HL-60 (cell line): Measurements from ENCODE around the gene MPST.

Source experiments
- DNase-seq, 2 experiments: peaks; one replicate each; pipeline ENCODE4 v3.0.0-alpha.2; 2010 to 2020; ENCODE audit warnings: low read depth in 1 of 2, low spot score in 1 of 2
- H3K27ac ChIP-seq: fragments of 250-450 bp; sonication (Bioruptor Pico); replicated peaks from 2 replicates; pipeline ENCODE4 v1.5.1; 2020; ENCODE audit warnings: mild to moderate bottlenecking, moderate library complexity
- H3K27me3 ChIP-seq: fragments of 250-450 bp; sonication (Bioruptor Pico); 2 replicates; pipeline ENCODE4 v1.5.1; 2021; ENCODE audit warnings: mild to moderate bottlenecking, moderate library complexity; ENCODE audit not compliant: insufficient read depth, poor library complexity, severe bottlenecking
- H3K4me3 ChIP-seq: replicated peaks from 2 replicates; pipeline ENCODE4 v1.5.1; 2011; ENCODE audit warnings: mild to moderate bottlenecking, control low read depth, low read length; ENCODE audit not compliant: insufficient read depth
- GABPA ChIP-seq: IDR thresholded peaks from 2 replicates; pipeline ENCODE4 v1.6.1; 2012; ENCODE audit warnings: low read depth
- POLR2AphosphoS5 ChIP-seq: IDR thresholded peaks from 2 replicates; pipeline ENCODE4 v1.6.1; 2012; ENCODE audit warnings: low read depth
- SPI1 ChIP-seq: IDR thresholded peaks from 2 replicates; pipeline ENCODE4 v1.6.1; 2012; ENCODE audit warnings: low read depth, mild to moderate bottlenecking, borderline replicate concordance
- TF ChIP-seq, protein P1 (sequence below): IDR thresholded peaks from one replicate; pipeline ENCODE4 v1.5.1; 2011; ENCODE audit warnings: low read length, control low read depth, inconsistent platforms; ENCODE audit not compliant: insufficient read depth
- TF ChIP-seq, protein P2 (sequence below): IDR thresholded peaks from 2 replicates; pipeline ENCODE4 v1.6.1; 2012; ENCODE audit warnings: low read depth; ENCODE audit not compliant: insufficient replicate concordance

Gene MPST

DNA sequence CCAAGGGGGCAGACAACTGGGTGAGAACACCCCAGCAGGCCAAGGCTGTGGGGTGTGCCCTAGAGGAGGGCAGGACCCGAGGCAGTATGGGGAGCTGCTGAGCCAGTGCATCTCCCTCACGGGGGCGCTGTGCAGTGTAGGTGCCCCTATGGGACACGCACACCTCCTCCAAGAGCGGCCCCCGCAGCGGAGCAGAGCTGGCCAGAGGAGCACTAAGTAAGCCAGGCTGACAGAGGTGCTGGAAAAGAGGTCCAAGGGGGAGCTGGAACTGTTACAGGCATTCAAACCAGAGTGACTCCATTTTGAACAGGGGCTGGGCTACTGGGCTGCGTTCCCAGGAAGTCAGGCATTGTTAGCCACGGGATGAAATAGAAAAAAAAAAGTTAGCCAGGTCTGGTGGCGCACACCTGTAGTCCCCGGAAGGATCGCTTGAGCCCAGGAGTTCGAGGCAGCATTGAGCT, 42.1 kb upstream of the MPST start:
- DNase-seq = peak in 1 of 2 experiments; percentile 53
- TF ChIP-seq GABPA = no peak
- TF ChIP-seq, protein P1, sequence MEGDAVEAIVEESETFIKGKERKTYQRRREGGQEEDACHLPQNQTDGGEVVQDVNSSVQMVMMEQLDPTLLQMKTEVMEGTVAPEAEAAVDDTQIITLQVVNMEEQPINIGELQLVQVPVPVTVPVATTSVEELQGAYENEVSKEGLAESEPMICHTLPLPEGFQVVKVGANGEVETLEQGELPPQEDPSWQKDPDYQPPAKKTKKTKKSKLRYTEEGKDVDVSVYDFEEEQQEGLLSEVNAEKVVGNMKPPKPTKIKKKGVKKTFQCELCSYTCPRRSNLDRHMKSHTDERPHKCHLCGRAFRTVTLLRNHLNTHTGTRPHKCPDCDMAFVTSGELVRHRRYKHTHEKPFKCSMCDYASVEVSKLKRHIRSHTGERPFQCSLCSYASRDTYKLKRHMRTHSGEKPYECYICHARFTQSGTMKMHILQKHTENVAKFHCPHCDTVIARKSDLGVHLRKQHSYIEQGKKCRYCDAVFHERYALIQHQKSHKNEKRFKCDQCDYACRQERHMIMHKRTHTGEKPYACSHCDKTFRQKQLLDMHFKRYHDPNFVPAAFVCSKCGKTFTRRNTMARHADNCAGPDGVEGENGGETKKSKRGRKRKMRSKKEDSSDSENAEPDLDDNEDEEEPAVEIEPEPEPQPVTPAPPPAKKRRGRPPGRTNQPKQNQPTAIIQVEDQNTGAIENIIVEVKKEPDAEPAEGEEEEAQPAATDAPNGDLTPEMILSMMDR = no peak
- no peak for TF ChIP-seq POLR2AphosphoS5
- TF ChIP-seq SPI1 = no peak
- no peaks in the 10 kb centered on the region for H3K27me3 ChIP-seq
- peak overlapping the region; percentile 48 for H3K27ac ChIP-seq
- 0 out of 2 replicates have a peak overlapping the region, but pooled peaks have one; percentile 7 for H3K4me3 ChIP-seq

DNA sequence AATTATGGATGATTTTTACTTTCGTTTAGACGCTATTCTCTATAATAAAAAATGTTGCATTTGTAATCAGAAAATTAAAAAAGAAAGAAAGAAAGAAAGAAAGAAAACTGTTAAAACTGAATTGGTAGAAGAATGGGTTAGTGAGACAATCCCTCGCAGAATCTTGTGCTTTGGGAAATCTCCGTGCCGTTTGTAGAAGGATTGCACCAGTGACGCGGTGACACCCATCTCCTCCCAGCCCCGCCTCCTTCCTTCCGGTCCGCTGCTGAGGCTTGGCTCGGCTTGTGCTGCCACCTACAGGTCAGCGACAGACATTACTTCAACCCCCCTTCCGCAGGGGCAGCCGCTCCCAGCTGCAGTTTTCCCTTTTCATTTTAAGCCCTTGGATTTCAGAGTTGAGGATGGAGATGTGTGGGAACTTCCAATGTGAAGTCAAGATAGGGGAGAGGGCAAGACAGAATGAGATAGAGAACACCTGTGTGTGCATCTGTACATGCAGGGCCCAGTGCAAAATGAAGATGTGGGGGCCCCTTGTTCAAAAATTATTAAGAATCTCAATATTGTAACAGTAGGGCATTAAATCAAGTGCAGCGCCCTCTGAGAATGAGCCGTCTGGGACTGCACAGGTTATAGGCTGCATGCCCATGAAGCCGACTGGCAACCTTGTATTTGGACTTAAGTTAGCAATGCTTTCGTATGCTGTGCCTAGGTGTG, 41.4 kb upstream of the MPST start:
- Histone ChIP-seq H3K4me3 (0 out of 2 replicates have a peak overlapping the region, but pooled peaks have one; percentile 7), H3K27ac (peak overlapping the region; percentile 48), H3K27me3 (no peaks in the 10 kb centered on the region)
- DNase-seq = peak; percentile 63 to 93
- TF ChIP-seq GABPA (peak; percentile 58), SPI1 (no peak), POLR2AphosphoS5 (no peak)
- TF ChIP-seq, protein P1 = peak; percentile 50
- TF ChIP-seq, protein P2, sequence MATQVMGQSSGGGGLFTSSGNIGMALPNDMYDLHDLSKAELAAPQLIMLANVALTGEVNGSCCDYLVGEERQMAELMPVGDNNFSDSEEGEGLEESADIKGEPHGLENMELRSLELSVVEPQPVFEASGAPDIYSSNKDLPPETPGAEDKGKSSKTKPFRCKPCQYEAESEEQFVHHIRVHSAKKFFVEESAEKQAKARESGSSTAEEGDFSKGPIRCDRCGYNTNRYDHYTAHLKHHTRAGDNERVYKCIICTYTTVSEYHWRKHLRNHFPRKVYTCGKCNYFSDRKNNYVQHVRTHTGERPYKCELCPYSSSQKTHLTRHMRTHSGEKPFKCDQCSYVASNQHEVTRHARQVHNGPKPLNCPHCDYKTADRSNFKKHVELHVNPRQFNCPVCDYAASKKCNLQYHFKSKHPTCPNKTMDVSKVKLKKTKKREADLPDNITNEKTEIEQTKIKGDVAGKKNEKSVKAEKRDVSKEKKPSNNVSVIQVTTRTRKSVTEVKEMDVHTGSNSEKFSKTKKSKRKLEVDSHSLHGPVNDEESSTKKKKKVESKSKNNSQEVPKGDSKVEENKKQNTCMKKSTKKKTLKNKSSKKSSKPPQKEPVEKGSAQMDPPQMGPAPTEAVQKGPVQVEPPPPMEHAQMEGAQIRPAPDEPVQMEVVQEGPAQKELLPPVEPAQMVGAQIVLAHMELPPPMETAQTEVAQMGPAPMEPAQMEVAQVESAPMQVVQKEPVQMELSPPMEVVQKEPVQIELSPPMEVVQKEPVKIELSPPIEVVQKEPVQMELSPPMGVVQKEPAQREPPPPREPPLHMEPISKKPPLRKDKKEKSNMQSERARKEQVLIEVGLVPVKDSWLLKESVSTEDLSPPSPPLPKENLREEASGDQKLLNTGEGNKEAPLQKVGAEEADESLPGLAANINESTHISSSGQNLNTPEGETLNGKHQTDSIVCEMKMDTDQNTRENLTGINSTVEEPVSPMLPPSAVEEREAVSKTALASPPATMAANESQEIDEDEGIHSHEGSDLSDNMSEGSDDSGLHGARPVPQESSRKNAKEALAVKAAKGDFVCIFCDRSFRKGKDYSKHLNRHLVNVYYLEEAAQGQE = no peak

DNA sequence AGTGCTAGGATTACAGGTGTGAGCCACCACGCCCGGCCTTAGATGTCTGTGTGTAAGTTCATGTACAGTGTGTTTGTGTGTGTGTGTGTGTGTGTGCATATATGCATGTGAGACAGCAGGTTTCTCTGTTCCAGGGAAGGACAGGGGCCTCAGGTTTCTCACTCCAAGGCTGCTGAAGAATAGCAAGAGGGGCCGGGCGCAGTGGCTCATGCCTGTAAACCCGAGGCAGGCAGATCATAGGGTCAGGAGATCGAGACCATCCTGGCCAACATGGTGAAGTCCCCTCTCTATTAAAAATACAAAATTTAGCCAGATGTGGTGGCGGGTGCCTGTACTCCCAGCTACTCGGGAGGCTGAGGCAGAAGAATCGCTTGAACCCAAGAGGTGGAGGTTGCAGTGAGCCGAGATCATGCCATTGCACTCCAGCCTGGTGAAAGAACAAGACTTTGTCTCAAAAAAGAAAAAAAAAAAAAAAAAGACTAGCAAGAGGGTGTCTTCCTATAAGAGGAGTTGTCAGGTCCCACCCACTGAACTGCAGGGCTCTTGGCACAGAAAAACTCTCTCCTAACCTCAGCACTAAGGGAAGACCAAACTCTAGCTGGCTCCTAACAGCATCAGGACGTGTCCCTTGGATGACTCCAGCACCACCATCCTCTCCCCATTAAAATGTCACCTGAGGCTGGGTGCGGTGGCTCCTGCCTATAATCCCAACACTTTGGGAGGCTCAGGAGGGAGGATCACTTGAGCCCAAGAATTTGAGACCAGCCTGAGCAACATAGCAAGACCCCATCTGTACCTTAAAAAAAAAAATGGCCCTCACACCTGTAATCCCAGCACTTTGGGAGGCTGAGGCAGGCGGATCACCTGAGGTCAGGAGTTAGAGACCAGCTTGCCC, 40.3 kb upstream of the MPST start:
- Histone ChIP-seq H3K27me3 (no peaks in the 10 kb centered on the region), H3K4me3 (no peak overlapping the region), H3K27ac (no peak overlapping the region)
- TF ChIP-seq, protein P1 = no peak
- TF ChIP-seq, protein P2 = no peak
- no peak for TF ChIP-seq GABPA
- no peak for TF ChIP-seq POLR2AphosphoS5
- TF ChIP-seq SPI1 = no peak
- DNase-seq = no peak
